Stimulated activated CD8-positive, alpha-beta memory T cell treated with anti-CD3 and anti-CD28 coated beads, Interleukin-12 subunit alpha, Interleukin-12 subunit beta, amount 100 ng/mL, for 1 hour (primary cell): ENCODE results near the gene TSHB.
"Not testable (repeated sequence)": the region's sequence is repeated elsewhere in the genome, so short reads cannot be mapped to it uniquely, and the experiment has no call there.

Experiments
- DNase-seq: peaks from one replicate; pipeline ENCODE4 v3.0.0-alpha.2; 2020; ENCODE audit warnings: low read depth

TSHB gene

DNA sequence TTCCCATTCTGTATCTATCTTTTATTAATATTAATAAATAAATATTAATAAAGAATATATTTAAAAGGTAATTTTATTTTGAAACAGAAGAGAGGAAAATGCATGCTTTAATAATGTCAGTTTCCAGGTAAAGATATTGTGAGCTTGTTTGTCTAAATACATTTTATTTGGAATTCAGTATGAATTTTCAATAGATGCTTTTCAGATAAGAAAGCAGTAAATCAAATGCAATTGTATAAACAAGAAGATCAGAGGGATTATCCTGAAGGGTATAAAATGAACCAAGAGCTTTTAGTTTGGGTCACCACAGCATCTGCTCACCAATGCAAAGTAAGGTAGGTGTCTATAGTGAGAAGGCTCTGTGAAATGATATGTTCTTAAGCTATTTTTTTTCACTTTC, at the start of gene TSHB:
Gene TSHB, plus strand, starts transcription at position 301 of the 400 bp plus-strand sequence. CDS start 3,537 bp downstream, outside the sequence.
- DNase-seq = no peak

DNA sequence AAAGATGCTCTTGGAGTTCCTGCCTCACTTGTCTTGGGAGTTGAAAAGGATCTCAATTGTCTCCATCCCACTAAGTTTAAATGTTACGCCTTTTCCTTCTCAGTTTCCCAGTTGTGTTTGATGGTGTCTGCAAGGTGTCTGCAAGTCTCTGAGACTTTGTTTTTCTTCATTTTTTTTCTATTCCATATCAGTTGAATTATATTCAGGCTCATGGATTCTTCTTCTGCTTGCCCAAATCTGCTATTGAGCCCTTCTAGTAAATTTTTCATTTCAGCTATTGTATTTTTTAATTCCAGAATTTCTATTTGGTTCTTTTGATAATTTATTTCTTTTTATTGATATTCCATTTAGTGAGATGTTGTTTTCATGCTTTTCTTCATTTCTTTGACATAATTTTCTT, 47.4 kb upstream of the TSHB start:
- no peak for DNase-seq

DNA sequence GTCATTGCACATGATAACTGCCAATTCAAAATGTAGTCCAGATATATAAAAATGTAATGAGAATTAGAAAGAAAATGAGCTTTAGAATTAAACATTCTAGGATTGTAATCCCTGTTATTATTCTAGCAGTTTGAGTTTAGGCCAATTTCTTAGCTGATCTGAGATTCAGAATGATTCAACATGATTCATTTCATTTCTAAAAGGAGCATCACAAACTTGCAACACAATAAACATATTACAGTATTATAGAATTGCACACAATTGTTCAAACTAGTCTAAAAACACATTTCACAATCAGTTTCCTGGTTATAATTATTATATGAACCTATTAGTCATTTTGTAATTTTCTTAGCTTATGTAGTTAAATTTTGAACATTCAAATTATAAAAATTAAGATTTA, 43.3 kb upstream of the TSHB start:
- no peak for DNase-seq

DNA sequence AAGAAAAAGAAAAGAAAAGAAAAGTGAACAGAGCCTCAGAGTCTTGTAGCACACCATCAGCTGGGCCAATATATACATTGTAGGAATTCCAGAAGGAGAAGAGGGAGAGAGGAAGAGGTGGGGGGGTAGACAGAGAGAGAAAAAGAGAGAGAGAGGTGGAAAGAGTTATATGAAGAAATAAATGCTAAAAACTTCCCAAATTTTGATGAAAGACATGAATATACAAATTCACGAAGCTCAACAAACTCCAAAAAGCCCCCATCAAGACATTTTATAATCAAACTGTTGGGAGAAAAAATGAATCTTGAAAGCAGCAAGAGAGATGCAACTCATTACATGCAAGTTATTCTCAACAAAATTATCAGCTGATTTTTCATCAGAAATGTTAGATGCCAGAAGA, 41.5 kb upstream of the TSHB start:
- DNase-seq = no peak

DNA sequence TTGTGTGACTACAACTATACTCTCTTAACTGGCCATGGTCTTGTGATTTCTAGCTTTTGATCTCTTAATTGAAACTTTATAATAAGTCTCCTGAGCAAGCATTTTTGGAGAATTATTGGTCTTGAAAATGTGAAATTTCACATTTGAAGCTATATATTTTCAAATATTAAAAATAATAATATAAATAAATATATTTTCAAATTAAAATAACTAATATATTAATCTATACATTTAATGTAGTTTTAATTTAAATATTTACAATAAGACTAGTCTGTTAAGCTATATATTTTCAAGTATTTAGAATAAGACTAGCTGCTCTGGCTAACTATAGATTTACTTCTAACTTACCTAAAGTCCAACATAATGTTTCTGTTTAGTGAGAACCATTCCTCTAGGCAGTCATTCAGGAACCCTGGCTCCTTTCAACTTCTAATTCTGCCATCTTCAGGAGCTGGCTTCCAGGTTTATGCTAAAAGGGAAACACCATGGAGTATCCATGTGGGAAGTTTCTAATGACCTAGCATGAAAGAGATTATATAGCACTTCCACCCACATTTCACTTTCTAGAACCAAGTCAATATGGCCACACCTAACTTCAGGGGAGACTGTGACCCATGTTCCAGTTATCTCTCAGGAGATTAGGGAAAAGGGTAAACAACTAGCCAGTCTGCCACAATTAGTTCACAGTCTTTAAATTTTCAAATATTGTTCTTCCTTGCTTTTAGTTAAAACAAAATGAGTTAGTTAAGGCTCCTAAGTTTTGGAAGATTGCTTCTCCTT, 31.9 kb upstream of the TSHB start:
- DNase-seq = no peak

DNA sequence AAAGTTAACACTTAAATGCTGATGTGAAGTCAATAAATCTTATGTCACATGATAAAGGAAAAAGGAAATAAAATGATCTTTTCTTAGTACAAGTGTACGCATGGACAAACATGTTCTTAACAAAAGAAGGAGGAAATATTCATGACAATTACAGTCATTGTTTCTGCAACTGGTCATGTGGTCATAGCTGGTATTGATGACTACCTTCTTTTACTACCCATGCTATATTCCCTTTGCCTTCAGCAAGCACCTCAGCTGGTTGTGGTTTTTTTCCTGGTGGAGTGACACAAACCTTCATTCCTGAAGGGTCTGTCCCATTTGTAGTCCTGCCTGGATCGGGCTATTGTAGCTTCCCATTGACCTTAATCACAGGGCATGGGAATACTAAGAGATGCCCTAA, 23.4 kb upstream of the TSHB start:
- no peak for DNase-seq

DNA sequence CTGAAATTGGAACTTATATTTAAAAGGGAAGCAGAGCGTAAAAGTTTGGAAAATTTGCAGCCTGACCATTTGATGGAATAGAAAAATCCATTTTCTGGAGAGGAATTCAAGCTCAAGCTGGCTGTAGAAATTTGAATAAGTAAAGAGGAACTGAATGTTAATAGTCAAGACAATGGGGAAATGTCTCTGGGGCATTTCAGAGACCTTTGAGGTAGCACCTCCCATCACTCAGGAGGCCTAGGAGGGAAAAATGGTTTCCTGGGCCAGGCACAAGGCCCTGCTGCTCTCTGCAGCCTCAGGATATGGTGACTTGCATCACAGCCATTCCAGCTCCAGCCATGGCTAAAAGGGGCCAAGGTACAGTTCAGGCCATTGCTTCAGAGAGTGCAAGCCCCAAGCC, 17.6 kb upstream of the TSHB start:
- no peak for DNase-seq

DNA sequence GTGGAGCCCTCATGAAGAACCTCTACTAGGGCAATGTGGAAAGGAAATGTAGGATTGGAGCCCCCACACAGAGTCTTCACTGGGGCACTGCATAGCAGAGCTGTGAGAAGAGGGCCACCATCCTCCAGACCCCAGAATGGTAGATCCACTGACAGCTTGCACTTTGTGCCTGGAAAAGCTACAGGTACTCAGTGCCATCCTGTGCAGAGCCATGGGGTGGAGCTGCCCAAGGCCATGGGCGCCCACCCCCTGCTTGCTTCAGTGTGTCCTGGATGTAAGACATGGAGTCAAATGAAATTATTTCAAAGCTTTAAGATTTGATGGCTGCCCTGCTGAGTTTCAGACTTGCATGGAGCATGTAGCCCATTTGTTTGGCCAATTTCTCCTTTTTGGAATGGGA, 17.2 kb upstream of the TSHB start:
- DNase-seq = no peak

DNA sequence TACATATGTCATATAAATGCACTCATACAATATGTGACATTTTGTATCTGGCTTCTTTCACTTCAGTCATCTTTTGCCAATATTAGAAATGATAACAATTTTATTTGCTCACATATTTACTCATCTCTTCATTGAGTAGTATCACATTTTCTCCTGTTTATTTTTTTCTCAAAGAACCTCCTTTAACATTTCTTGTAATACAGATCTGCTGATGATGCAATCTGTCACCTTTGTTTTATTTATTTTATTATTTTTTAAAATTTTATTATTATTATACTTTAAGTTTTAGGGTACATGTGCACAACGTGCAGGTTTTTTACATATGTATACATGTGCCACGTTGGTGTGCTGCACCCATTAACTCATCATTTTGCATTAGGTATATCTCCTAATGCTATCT, 15.8 kb upstream of the TSHB start:
- no peak for DNase-seq

DNA sequence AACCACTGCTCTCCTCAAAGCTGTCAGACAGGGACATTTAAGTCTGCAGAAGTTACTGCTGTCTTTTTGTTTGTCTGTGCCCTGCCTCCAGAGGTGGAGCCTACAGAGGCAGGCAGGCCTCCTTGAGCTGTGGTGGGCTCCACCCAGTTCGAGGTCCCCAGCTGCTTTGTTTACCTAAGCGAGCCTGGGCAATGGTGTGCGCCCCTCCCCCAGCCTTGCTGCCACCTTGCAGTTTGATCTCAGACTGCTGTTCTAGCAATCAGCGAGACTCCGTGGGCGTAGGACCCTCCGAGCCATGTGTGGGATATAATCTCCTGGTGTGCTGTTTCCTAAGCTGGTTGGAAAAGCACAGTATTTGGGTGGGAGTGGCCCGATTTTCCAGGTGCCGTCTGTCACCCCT, 10.1 kb upstream of the TSHB start:
- DNase-seq = not testable (repeated sequence)

DNA sequence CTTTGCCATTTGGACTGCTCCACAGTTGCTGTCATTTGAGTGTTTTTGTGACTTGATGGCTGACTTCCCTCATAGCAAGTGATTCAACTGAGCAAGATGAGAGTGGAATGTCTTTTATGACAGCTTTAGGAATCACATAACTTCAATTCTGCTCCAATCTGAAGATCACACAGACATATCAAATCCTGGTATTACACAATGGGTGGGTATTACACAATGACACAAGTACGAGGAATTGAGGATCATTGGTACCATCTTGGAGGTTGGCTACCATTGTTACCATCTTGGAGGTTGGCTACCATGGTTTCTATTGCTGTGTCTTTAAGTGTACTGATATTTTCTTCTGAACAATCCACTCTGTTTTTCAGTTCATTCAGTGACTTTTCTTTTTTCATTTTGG, 8.5 kb upstream of the TSHB start:
- DNase-seq = no peak

DNA sequence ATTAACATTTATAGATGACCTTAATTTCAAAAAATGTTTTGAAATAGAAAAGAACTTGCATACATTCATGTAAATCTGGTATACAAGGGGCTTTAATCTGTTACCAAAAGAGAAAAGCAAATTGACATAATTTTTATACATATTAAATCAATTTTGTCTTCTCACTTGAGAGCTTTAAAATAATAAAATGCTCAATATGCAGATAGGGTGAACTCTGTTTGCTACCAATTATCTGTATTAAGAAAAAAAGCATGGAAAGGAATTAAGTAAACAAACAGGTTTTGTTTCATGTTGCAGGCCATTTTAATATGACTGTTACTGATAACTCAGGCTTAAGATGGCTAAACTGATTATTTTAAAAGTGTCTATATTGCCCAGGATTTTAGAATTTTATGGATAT, 6.0 kb upstream of the TSHB start:
- DNase-seq = no peak

DNA sequence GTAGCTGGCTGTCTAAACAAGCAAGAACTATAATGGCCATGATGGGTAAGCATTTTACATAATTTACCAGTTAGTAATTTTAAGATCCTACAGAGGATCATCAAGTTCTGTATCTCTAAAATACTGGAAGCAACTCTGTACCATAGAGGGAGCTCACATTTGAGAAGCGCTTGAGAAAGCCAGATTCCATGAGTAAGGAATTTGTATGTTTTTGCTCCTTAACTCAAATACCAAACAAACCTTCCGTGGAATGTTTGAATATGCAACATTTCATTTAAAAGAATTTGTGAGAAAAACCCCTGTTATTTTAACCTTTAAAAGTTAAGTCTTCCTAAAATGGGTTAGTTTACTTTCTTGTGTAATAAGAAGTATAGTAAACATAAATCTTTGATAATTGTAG, 2.0 kb downstream of the TSHB start:
- DNase-seq = no peak

DNA sequence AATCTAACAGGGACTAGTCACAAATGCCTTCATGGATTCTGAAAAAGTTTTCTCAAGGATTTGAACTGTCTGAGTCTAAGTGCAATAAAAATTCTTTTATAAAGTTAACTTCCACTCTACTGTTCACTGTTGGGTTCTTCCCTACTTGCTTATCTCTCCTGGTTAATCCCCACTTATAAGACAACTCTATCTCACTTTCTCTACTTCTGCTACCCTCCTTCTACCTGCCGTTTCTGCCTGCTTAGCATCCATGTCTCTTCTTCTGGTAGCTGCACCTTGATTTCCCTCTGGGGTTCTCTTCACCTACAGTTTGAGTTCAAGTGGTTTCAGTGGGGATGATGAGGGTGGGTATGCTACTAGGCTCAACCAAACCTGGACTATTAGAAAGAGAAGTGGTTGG, 6.0 kb downstream of the TSHB start:
- DNase-seq = no peak

DNA sequence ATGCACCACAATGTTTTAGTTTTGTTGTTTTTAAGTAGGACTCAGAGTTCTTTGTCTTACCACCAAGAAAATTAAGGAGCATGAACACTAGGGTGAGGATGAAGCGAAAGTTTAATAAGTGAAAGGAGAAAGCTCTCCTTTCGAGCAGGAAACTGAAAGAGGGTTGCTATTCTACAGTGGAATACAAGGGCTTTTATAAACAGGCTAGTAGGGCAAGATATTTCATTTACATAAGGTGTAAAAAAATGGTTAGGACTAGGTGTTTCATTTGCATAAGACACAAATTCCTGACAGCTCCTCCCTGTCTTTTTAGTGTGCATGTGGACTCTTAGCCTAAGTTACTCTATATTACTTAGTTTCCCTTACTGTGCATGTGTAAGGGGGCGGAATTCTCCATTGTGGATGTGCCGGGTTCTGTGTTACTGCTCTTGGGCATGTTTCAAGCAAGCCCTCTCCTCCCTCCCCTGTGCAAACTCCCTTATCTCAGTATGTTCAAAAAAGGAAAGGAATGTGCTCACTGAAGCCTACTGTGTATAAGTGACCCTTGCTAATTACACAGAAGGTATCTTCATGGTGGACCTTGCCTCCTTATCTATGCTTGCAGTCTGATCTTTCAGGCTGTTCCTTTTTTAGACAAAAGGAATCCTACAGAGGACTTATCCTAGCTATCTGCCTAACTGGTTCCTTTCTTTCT, 7.3 kb downstream of the TSHB start:
- no peak for DNase-seq

DNA sequence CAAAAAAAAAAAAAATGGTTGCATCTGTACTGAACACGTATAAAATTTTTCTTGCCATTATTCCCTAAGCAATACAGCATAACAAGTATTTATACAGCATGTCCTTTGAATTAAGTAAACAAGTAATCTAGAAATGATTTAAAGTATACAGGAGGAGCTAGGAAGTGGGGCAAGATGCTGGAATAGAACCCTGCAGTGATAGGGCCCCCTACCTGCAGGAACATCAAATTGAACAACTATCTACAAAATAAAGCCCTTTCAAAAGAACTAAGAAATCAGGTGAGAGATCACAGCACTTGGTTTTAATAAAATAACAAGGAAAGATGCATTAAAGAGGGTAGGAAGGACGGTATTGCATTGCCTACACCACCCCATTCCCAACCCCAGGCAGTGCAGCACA, 10.9 kb downstream of the TSHB start:
- no peak for DNase-seq

DNA sequence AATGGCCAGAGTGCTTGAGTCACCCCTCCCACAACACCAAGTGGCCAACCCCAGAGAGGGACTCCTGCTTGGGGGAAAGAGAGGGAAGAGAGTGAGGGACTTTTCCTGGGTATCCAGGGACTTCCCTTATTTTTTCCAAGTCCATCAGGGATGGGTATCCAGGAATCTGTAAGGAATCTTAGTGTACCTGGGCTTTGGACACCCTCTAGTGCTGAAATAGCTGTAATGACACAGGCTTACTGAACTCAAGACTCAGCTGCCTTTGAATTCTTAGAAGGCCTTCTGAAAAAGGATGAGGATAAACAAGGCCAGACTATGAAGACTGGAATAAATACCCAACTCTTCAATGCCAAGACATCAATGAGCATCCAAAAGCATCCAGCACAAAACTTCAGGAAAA, 12.0 kb downstream of the TSHB start:
- no peak for DNase-seq

DNA sequence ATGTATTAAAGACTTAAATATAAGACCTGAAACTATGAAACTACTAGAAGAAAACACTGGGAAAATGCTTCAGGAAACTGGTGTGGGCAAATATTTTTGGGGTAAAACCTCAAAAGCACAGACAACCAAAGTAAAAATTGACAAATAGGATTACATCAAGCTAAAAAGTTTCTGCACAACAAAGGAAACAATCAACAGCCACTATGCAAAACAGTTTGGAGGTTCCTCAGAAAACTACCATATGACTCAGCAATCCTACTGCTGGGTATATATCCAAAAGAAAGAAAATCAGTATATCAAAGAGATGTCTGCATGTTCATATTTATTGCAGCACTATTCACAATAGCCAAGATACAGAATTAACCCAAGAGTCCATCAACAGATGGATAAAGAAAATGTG, 17.1 kb downstream of the TSHB start:
- DNase-seq = no peak

DNA sequence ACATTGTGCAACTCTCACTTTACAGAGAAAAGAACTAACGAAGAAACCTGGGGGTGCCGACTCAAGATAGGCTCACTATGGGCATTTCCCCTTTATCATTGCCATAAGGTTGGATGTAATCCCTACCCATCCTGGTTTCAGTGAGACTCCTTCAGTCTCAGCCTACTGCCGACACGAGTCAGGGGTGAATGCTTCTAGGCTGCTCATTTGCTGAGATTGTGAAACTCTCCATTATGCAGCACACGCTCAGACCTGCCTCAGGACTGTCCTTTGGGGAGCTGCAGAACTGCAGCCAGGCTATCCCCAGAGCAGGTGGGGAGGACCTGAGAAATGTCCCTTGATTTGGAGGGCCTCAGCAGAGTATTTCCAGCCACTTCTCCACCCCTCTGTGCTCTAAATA, 22.2 kb downstream of the TSHB start:
- DNase-seq = no peak

DNA sequence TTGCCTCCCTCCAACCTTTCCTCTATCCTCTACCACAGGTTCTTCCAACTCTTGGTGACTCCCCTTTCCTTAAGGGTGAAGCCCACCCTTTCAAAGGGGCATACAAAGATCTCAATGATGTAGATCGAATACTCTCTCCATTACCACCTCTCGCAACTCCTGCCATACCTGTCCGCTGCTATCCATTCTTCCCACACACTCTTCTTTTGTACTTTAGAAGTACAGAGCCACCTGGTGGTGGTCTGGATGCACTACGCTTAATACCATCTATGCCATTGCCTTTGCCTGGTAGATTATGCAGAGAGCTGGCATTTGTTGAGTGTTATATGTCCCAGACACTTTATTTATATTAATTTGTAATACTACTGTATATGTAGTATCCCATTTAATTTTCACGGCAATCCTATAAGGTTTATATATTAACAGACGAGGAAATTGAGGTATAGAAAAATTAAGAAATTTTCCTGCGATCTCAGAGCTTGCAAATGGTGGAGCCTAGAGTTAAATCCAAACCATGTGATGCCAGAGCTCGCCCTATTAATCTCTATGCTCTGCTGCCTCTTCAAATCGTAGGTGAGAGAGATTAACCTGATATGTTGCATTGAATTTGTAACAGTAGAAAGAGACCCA, 22.9 kb downstream of the TSHB start:
- peak; percentile 28 for DNase-seq

DNA sequence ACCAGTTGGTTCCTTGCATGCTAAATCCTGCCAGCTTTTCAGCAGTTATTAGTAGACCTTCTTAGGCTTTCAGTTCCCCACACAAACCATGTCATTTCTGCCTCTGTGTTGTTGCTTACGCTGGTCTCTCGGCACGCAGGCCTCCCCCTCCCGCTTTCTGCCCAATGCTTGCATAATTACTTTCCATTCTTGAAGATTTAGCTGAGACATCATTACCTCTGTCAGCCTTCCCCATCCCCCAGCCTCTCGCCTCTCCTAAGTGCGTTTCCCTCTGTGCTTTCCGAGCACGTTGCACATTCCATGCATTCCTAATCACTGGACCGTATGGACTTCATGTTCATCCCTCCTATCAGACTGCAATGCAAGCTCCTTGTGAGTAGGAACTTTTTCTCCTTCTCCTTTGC, 26.8 kb downstream of the TSHB start:
- no peak for DNase-seq

DNA sequence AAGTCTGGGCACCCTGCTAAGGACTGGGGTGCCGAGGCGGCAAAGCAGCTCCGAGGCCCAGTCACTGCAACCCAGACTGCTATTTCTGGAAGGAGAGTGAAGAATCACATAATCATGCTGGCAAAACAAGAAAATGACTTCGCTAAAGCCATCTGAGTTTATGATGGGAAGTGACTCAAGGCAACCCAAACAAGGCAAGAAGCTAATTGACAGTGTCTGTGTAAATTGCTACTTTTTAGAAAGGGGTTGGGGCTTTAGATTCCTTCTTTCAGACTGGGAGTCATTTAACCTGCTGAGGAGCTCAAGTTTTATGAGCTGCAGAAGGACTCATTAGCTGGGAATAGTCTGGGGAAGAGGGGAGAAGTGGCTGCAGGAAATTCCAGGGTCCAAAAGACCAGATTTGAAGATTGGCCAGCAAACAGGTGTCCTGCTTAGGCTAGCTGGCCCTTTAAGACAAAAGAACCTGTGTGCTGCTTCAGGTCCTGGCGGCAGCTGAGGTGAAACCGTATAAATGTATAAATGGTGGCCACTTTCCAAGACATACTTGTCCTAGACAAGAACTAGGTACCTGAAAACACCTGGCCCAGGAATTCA, 28.1 kb downstream of the TSHB start:
- DNase-seq = no peak

DNA sequence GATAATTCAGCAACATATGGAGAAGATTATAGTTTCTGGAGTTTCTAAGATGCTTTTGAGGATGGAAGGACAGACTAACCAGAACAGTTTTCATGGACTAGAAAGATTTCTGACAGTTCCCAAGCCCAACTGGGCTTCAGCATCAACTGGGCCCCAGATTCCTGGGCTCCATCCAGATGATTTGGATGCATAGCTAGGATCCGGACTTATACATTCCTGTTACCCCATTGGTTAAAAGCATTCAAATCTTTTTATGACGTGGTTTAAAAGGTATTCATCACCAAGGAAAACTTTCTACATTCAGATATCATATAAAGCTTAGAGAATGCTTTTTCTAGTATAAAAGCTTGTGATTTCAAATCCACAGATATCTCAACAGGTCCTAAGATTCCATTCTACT, 29.7 kb downstream of the TSHB start:
- DNase-seq = no peak
